Measurements from ENCODE around the gene PHYH.

Gene PHYH

GRCh38 chr10:13311177-13311575, 11.3 kb upstream of the PHYH start:
- H3K4me3 ChIP-seq (ENCODE audit: control insufficient read depth, low read depth, low read length): no peak overlapping the region
- DNase-seq (ENCODE audit: low read depth): peak; percentile 26
- no peak for TF ChIP-seq CTCF (conservative IDR thresholded peaks at IDR 0.05; ENCODE audit: control insufficient read depth, insufficient read depth, low read depth, low read length)

GRCh38 chr10:13310518-13311176, 10.8 kb upstream of the PHYH start:
- no peak for TF ChIP-seq CTCF (conservative IDR thresholded peaks at IDR 0.05; ENCODE audit: control insufficient read depth, insufficient read depth, low read depth, low read length)
- H3K4me3 ChIP-seq (ENCODE audit: control insufficient read depth, low read depth, low read length): no peak overlapping the region

GRCh38 chr10:13309792-13310191, 9.9 kb upstream of the PHYH start:
- H3K4me3 ChIP-seq (ENCODE audit: control insufficient read depth, low read depth, low read length): no peak overlapping the region
- no peak for DNase-seq (ENCODE audit: low read depth)
- no peak for TF ChIP-seq CTCF (conservative IDR thresholded peaks at IDR 0.05; ENCODE audit: control insufficient read depth, insufficient read depth, low read depth, low read length)

More at GRCh38 chr10:13310518-13311176, 10.8 kb upstream of the PHYH start:
- DNase-seq (ENCODE audit: low read depth): no peak

GRCh38 chr10:13308096-13308495, 8.2 kb upstream of the PHYH start:
- no peak for TF ChIP-seq CTCF (conservative IDR thresholded peaks at IDR 0.05; ENCODE audit: control insufficient read depth, insufficient read depth, low read depth, low read length)

GRCh38 chr10:13306103-13306502, 6.2 kb upstream of the PHYH start:
- TF ChIP-seq CTCF (conservative IDR thresholded peaks at IDR 0.05; ENCODE audit: control insufficient read depth, insufficient read depth, low read depth, low read length): no peak
- DNase-seq (ENCODE audit: low read depth): no peak
- H3K4me3 ChIP-seq (ENCODE audit: control insufficient read depth, low read depth, low read length): no peak overlapping the region

More at GRCh38 chr10:13308096-13308495, 8.2 kb upstream of the PHYH start:
- H3K4me3 ChIP-seq (ENCODE audit: control insufficient read depth, low read depth, low read length): no peak overlapping the region
- no peak for DNase-seq (ENCODE audit: low read depth)

- peak overlapping the region; percentile 72 for H3K4me3 ChIP-seq (ENCODE audit: control insufficient read depth, low read depth, low read length)
- no peak for TF ChIP-seq CTCF (conservative IDR thresholded peaks at IDR 0.05; ENCODE audit: control insufficient read depth, insufficient read depth, low read depth, low read length)
- no peak for DNase-seq (ENCODE audit: low read depth)
Measured at GRCh38 chr10:13302821-13303555, 3.1 kb upstream of the PHYH start.

All from fibroblast of mammary gland (primary cell).